ENCODE data around the gene PKP4. TPM values are rescaled to one million over a fixed set of nuclear protein-coding genes. Genes with fewer than 3 reads are reported as not detected.
A peak's percentile ranks its signal among the peaks of the same experiment; 100 is the strongest.

The PKP4 gene
- total RNA-seq, 1 donor from 2014 or later = 43.7 TPM

- DNase-seq (ENCODE audit: low read depth in 2 of 2) = no peak
These were observed 41.4 kb downstream of the PKP4 start for GRCh38 chr2:158498043-158498748.

- no peak for DNase-seq (ENCODE audit: low read depth in 2 of 2)
These were observed 42.0 kb downstream of the PKP4 start for GRCh38 chr2:158498749-158499136.

GRCh38 chr2:158499383-158499782, 42.6 kb downstream of the PKP4 start:
- no peak for DNase-seq (ENCODE audit: low read depth in 2 of 2)

GRCh38 chr2:158500333-158500732, 43.6 kb downstream of the PKP4 start:
- no peak for DNase-seq (ENCODE audit: low read depth in 2 of 2)

GRCh38 chr2:158501301-158501700, 44.5 kb downstream of the PKP4 start:
- no peak for DNase-seq (ENCODE audit: low read depth in 2 of 2)

- peak in 1 of 2 donors; percentile 37 for DNase-seq (ENCODE audit: low read depth in 2 of 2)
These were observed 46.2 kb downstream of the PKP4 start for GRCh38 chr2:158502974-158503373.

GRCh38 chr2:158504088-158504487, 47.3 kb downstream of the PKP4 start:
- DNase-seq (ENCODE audit: low read depth in 2 of 2) = no peak

GRCh38 chr2:158505448-158505934, 48.7 kb downstream of the PKP4 start:
- no peak for DNase-seq (ENCODE audit: low read depth in 2 of 2)

- DNase-seq (ENCODE audit: low read depth in 2 of 2) = no peak
These were observed 50.4 kb downstream of the PKP4 start for GRCh38 chr2:158507141-158507540.

- DNase-seq (ENCODE audit: low read depth in 2 of 2) = peak in 1 of 2 donors; percentile 47
These were observed 50.9 kb downstream of the PKP4 start for GRCh38 chr2:158507679-158508078.

- peak in 1 of 2 donors; percentile 41 for DNase-seq (ENCODE audit: low read depth in 2 of 2)
These were observed 53.4 kb downstream of the PKP4 start for GRCh38 chr2:158509928-158510797.

- no peak for DNase-seq (ENCODE audit: low read depth in 2 of 2)
These were observed 54.1 kb downstream of the PKP4 start for GRCh38 chr2:158510887-158511286.

- no peak for DNase-seq (ENCODE audit: low read depth in 2 of 2)
These were observed 55.0 kb downstream of the PKP4 start for GRCh38 chr2:158511706-158512105.

- no peak for DNase-seq (ENCODE audit: low read depth in 2 of 2)
These were observed 55.6 kb downstream of the PKP4 start for GRCh38 chr2:158512323-158512722.

GRCh38 chr2:158513841-158514240, 57.1 kb downstream of the PKP4 start:
- no peak for DNase-seq (ENCODE audit: low read depth in 2 of 2)

- DNase-seq (ENCODE audit: low read depth in 2 of 2) = no peak
These were observed 61.3 kb downstream of the PKP4 start for GRCh38 chr2:158518084-158518483.

GRCh38 chr2:158519481-158519880, 62.7 kb downstream of the PKP4 start:
- DNase-seq (ENCODE audit: low read depth in 2 of 2) = no peak

- DNase-seq (ENCODE audit: low read depth in 2 of 2) = no peak
These were observed 72.9 kb downstream of the PKP4 start for GRCh38 chr2:158529379-158530259.

GRCh38 chr2:158530829-158531228, 74.1 kb downstream of the PKP4 start:
- DNase-seq (ENCODE audit: low read depth in 2 of 2) = no peak

- DNase-seq (ENCODE audit: low read depth in 2 of 2) = no peak
These were observed 76.3 kb downstream of the PKP4 start for GRCh38 chr2:158533009-158533408.

- DNase-seq (ENCODE audit: low read depth in 2 of 2) = peak; percentile 91 to 92
These were observed 82.6 kb downstream of the PKP4 start for GRCh38 chr2:158539176-158540005.
